ENCODE data around the gene FRS2. TPM values are rescaled to one million over a fixed set of nuclear protein-coding genes. Genes with fewer than 3 reads are reported as not detected.

Gene FRS2
- total RNA-seq, 1 experiment from 2014 or later, result 33.7 TPM

DNA sequence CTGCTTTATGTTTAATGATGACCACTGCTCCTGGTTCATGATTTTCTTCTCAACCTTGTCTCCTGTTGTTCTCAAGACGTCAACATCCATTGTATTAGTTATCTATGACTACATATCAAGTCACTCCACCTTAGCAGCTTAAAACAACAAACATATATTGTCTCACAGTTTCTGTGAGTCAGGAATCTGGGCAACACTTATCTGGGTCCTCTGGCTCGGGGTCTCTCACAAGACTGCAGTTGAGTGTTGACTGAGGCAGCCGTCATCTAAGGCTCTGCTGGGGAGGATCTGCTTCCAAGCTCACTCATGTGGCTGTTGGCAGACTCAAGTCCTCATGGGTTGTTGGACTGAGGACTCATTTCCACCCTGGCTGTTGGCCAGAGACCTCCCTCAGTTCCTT, 27.3 kb upstream of the FRS2 start:
- Histone ChIP-seq H2AFZ (ENCODE audit: low read length) (no peak overlapping the region), H2BK20ac (ENCODE audit: low read depth, low read length, poor library complexity, severe bottlenecking) (no peak overlapping the region), H4K8ac (replicated peaks; ENCODE audit: insufficient read length, low read depth, low read length) (no peak overlapping the region), H2BK12ac (ENCODE audit: insufficient read length, low read depth, low read length) (no peak overlapping the region), H3K4me2 (ENCODE audit: insufficient read depth, insufficient read length, low read length) (no peak overlapping the region), H2BK120ac (ENCODE audit: low read depth, low read length, poor library complexity, severe bottlenecking) (no peak overlapping the region), H4K20me1 (ENCODE audit: control insufficient read depth, insufficient read depth, insufficient read length) (no peaks in the 10 kb centered on the region), H3K56ac (ENCODE audit: insufficient read length, low read depth, low read length) (no peak overlapping the region), H2BK15ac (ENCODE audit: low read depth, low read length) (no peak overlapping the region), H2AK5ac (ENCODE audit: insufficient read length, low read length) (no peak overlapping the region), H4K5ac (ENCODE audit: insufficient read length, low read depth, low read length) (no peak overlapping the region), H4K91ac (ENCODE audit: insufficient read length, low read depth, low read length) (no peak overlapping the region), H3K9me3 (ENCODE audit: control insufficient read depth, low read depth, low read length) (no peaks in the 10 kb centered on the region), H3K4me1 (ENCODE audit: insufficient read depth, low read length) (no peaks in the 10 kb centered on the region), H3K79me1 (ENCODE audit: insufficient read depth, low read depth, low read length, poor library complexity, severe bottlenecking) (no peaks in the 10 kb centered on the region), H3K23me2 (ENCODE audit: insufficient read length, low read depth, low read length, poor library complexity, severe bottlenecking) (no peaks in the 10 kb centered on the region), H3T11ph (ENCODE audit: low read length) (no peak overlapping the region), H3K18ac (ENCODE audit: insufficient read length, low read depth, low read length) (no peak overlapping the region), H3K14ac (ENCODE audit: insufficient read depth, low read length) (no peak overlapping the region), H3K27ac (ENCODE audit: insufficient read length, low read depth, low read length) (no peak overlapping the region), H3K4ac (ENCODE audit: low read depth, low read length) (no peak overlapping the region), H3K79me2 (ENCODE audit: insufficient read depth, low read length) (no peaks in the 10 kb centered on the region), H2BK5ac (ENCODE audit: insufficient read length, low read length) (no peak overlapping the region), H3K9ac (ENCODE audit: extremely low read depth, insufficient read length, low read length) (no peak overlapping the region), H3K27me3 (ENCODE audit: insufficient read depth, low read length) (no peaks in the 10 kb centered on the region), H3K23ac (ENCODE audit: insufficient read length, low read depth, low read length) (no peak overlapping the region)
- DNase-seq, result no peak
- Mint-ChIP-seq H3K4me3 (no peak overlapping the region), H3K27ac (no peak overlapping the region), H3K27me3 (ENCODE audit: low read depth) (no peaks in the 10 kb centered on the region), H3K36me3 (ENCODE audit: insufficient read depth in 1 of 3, low read depth in 3 of 3) (peaks cover 0 to 2% (median 0%) of the 10 kb centered on the region in 3 experiments; a peak in 3 of 7 replicates), H3K9me3 (no peaks in the 10 kb centered on the region; a peak in 1 of 5 replicates), H3K4me1 (no peaks in the 10 kb centered on the region)
- TF ChIP-seq, protein P1, sequence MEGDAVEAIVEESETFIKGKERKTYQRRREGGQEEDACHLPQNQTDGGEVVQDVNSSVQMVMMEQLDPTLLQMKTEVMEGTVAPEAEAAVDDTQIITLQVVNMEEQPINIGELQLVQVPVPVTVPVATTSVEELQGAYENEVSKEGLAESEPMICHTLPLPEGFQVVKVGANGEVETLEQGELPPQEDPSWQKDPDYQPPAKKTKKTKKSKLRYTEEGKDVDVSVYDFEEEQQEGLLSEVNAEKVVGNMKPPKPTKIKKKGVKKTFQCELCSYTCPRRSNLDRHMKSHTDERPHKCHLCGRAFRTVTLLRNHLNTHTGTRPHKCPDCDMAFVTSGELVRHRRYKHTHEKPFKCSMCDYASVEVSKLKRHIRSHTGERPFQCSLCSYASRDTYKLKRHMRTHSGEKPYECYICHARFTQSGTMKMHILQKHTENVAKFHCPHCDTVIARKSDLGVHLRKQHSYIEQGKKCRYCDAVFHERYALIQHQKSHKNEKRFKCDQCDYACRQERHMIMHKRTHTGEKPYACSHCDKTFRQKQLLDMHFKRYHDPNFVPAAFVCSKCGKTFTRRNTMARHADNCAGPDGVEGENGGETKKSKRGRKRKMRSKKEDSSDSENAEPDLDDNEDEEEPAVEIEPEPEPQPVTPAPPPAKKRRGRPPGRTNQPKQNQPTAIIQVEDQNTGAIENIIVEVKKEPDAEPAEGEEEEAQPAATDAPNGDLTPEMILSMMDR (conservative IDR thresholded peaks at IDR 0.05), result no peak
- no CpG with 5 or more reads among the region's 3 CpGs for WGBS (ENCODE audit: extremely low coverage, insufficient read length, low lambda C conversion rate)
